Ectodermal cell (in vitro differentiated cells): Measurements from ENCODE around the gene SNX7.

Experiments used
- H3K27ac ChIP-seq: 2 replicates; pipeline ENCODE4 v1.7.0; 2013; ENCODE audit warnings: mild to moderate bottlenecking, low read depth, low read length; ENCODE audit not compliant: insufficient read depth, poor library complexity, severe bottlenecking
- H3K27me3 ChIP-seq: 2 replicates; pipeline ENCODE4 v1.7.0; 2013; ENCODE audit warnings: mild to moderate bottlenecking, low read length; ENCODE audit not compliant: insufficient read depth, control insufficient read depth, poor library complexity, severe bottlenecking
- H3K36me3 ChIP-seq: one replicate; pipeline ENCODE4 v1.7.0; 2013; ENCODE audit warnings: low read length; ENCODE audit not compliant: control insufficient read depth, insufficient read depth
- H3K4me1 ChIP-seq: one replicate; pipeline ENCODE4 v1.7.0; 2013; ENCODE audit warnings: low read length; ENCODE audit not compliant: control insufficient read depth, insufficient read depth
- H3K4me3 ChIP-seq: 2 replicates; pipeline ENCODE4 v1.7.0; 2013; ENCODE audit warnings: low read depth, low read length, control low read depth; ENCODE audit not compliant: insufficient read depth
- H3K9me3 ChIP-seq: 2 replicates; pipeline ENCODE4 v1.7.0; 2013; ENCODE audit warnings: mild to moderate bottlenecking, low read length, moderate library complexity; ENCODE audit not compliant: control insufficient read depth
- WGBS, 2 experiments: methylation state at CpG; one replicate each; pipeline ENCODE4 v1.1.7; 2013; ENCODE audit warnings: missing lambda C conversion rate in 2 of 2; 5-methylcytosine and 5-hydroxymethylcytosine counted together

The SNX7 gene

DNA sequence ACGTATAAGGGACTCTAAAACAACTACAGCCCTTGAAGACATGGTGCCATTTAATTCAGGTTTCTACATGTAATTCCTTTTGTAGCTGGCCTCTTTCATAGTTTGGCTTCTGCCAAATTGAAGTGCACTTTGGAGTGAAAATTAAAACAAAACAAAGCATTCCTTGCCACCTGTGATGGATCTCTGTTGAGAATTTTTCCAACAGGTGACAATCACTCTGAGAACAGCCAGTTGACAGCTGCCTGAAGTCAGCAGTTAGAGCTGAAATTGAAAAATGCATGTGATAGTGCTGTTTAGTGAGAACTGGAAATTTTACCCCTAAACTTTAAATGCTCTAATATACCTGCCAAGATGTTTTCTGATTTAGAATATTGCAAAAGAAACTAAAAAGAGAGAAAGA is 134.5 kb downstream of the SNX7 start:
- Histone ChIP-seq H3K4me3 (no peak overlapping the region), H3K36me3 (no peaks in the 10 kb centered on the region), H3K4me1 (no peaks in the 10 kb centered on the region), H3K27ac (no peak overlapping the region), H3K27me3 (no peaks in the 10 kb centered on the region), H3K9me3 (no peaks in the 10 kb centered on the region)
- WGBS, 2 experiments = 89 to 95% methylated on average over 1 of the region's 1 CpG

DNA sequence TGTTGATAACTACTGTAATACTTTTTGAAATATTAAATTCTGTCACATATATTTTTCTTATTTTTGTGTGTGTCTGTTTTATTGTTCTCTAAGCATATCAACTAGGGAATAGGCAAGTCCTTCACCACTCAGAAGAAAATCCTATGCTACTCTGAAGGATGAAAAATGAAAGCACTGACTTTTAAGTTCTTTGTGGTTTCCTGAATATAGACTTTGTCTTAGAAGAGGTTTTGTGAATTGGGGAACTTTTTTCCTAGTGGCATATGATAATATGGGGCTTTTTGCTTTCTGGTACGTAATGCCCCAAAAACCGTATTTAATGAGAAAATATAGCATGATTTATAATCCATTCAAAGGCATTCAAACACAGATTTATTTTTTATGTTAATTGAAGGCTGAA is 136.0 kb downstream of the SNX7 start:
- no peak overlapping the region for H3K4me3 ChIP-seq
- WGBS, 2 experiments = 100% methylated on average over 1 of the region's 2 CpGs; no CpG with 5 or more reads in 1 of the 2 experiments
- H3K4me1 ChIP-seq = no peaks in the 10 kb centered on the region
- H3K9me3 ChIP-seq = no peaks in the 10 kb centered on the region
- H3K36me3 ChIP-seq = no peaks in the 10 kb centered on the region
- H3K27me3 ChIP-seq = no peaks in the 10 kb centered on the region
- no peak overlapping the region for H3K27ac ChIP-seq
